HepG2 (cell line): ENCODE results near the gene M1AP. TPM values are rescaled to one million over a fixed set of nuclear protein-coding genes. Genes with fewer than 3 reads are reported as not detected.

ENCODE experiments used
- ATAC-seq: fragments of 200-7000 bp; cut with Tn5 transposase; 3 replicates; pipeline ENCODE4 v1.9.1; 2020; ENCODE audit warnings: mild to moderate bottlenecking, moderate library complexity
- BruUV-seq: library from RNA; stranded (reverse); fragments of 400-500 nt; replicated peaks from 2 replicates; lab custom pipeline; 2021; lab: Mats Ljungman, UMichigan
- CTCF ChIA-PET: fragments of 300-600 bp; formaldehyde crosslinking; extraction: SDS; loops from one replicate; lab custom pipeline; 2021; ENCODE audit warnings: low total read pairs, inconsistent platforms, low intra/inter-chr PET ratio; lab: Yijun Ruan, JAX
- POLR2A ChIA-PET: fragments of 350-600 bp; sonication (Branson Sonifier 250); formaldehyde crosslinking; loops from one replicate; lab custom pipeline; 2020; ENCODE audit warnings: antibody characterized with exemption, inconsistent platforms; lab: Yijun Ruan, JAX
- DNase-seq: peaks from one replicate; pipeline ENCODE4 v3.0.0-alpha.2; 2015; ENCODE audit warnings: low spot score
- FAIRE-seq: peaks from 3 replicates; lab custom pipeline; 2011; peaks lifted over from hg19 to GRCh38; lab: Jason Lieb, UNC
- H2AFZ ChIP-seq: one replicate; pipeline ENCODE4 v1.6.1; 2011; ENCODE audit warnings: low read length, inconsistent platforms
- H3K27ac ChIP-seq: fragments of 300-600 bp; 3 replicates; pipeline ENCODE4 v1.8.0; 2011; ENCODE audit warnings: mixed run types, mild to moderate bottlenecking, mixed read lengths, low read length, inconsistent platforms; ENCODE audit not compliant: insufficient read depth; ENCODE audit errors: extremely low read length
- H3K27me3 ChIP-seq, 2 experiments: fragments of 200-600 bp in 1 of 2; 2 replicates in 1 of 2; 3 replicates in 1 of 2; pipeline versions ENCODE4 v1.6.0 to v1.8.0; 2011; ENCODE audit warnings: low read length in 2 of 2, mild to moderate bottlenecking in 2 of 2, moderate library complexity in 2 of 2, inconsistent platforms in 1 of 2; ENCODE audit not compliant: insufficient read depth in 2 of 2, control insufficient read depth in 1 of 2
- H3K36me3 ChIP-seq, 2 experiments: fragments of 200-600 bp in 1 of 2; replicated peaks in 1 of 2; 2 replicates in 1 of 2; 3 replicates in 1 of 2; pipeline versions ENCODE4 v1.5.1 to v1.8.0; 2011; ENCODE audit warnings: low read length in 2 of 2, inconsistent platforms in 1 of 2; ENCODE audit not compliant: insufficient read depth in 2 of 2, control insufficient read depth in 1 of 2
- H3K4me1 ChIP-seq: 2 replicates; pipeline ENCODE4 v1.5.1; 2012; ENCODE audit warnings: low read length, inconsistent platforms; ENCODE audit not compliant: insufficient read depth
- H3K4me2 ChIP-seq: 2 replicates; pipeline ENCODE4 v1.6.0; 2011; ENCODE audit warnings: low read depth, low read length, inconsistent platforms
- H3K4me3 ChIP-seq, 3 experiments: fragments of 200-600 bp in 1 of 3; sonication (generic), shearing (Covaris generic) in 1 of 3; replicated peaks in 1 of 3; 2 replicates each; pipeline ENCODE4 v1.5.1; 2011 to 2016; ENCODE audit warnings: low read length in 3 of 3, inconsistent platforms in 2 of 3, low read depth in 2 of 3, mild to moderate bottlenecking in 2 of 3, control low read depth in 1 of 3, mixed read lengths in 1 of 3; ENCODE audit not compliant: insufficient read depth in 1 of 3
- H3K79me2 ChIP-seq: one replicate; pipeline ENCODE4 v1.6.1; 2011; ENCODE audit warnings: low read length, inconsistent platforms; ENCODE audit not compliant: insufficient read depth
- H3K9ac ChIP-seq: 2 replicates; pipeline ENCODE4 v1.6.0; 2011; ENCODE audit warnings: mild to moderate bottlenecking, low read depth, low read length, inconsistent platforms; ENCODE audit not compliant: insufficient read depth
- H3K9me3 ChIP-seq: 2 replicates; pipeline ENCODE4 v1.5.1; 2012; ENCODE audit warnings: mild to moderate bottlenecking, low read length
- H4K20me1 ChIP-seq: 2 replicates; pipeline ENCODE4 v1.6.0; 2011; ENCODE audit warnings: inconsistent platforms, mild to moderate bottlenecking, low read length, moderate library complexity; ENCODE audit not compliant: insufficient read depth
- BRCA1 ChIP-seq: sonication (generic); formaldehyde crosslinking; IDR thresholded peaks from 2 replicates; pipeline ENCODE4 v1.4.0; 2020; ENCODE audit warnings: missing genetic modification reagents
- FOXP1 ChIP-seq, 2 experiments: fragments of 450-650 bp in 1 of 2; IDR thresholded peaks; 2 replicates each; pipeline ENCODE4 v1.6.1; 2017 to 2018; ENCODE audit warnings: antibody characterized with exemption in 1 of 2
- FOXP4 ChIP-seq: sonication (generic); formaldehyde crosslinking; IDR thresholded peaks from 2 replicates; pipeline ENCODE4 v1.4.0; 2020; ENCODE audit warnings: missing genetic modification reagents
- GATAD1 ChIP-seq: IDR thresholded peaks from 2 replicates; pipeline ENCODE4 v1.6.1; 2016; ENCODE audit warnings: missing genetic modification reagents, missing compliant biosample characterization
- LRRFIP1 ChIP-seq: sonication (generic); formaldehyde crosslinking; conservative IDR thresholded peaks from 2 replicates; pipeline ENCODE4 v1.4.0; 2020; ENCODE audit warnings: missing genetic modification reagents
- MAFK ChIP-seq, 2 experiments: IDR thresholded peaks in 1 of 2; conservative IDR thresholded peaks in 1 of 2; 2 replicates each; pipeline ENCODE4 v1.6.1; 2011; ENCODE audit warnings: improper control_type of control experiment in 2 of 2, low read length in 2 of 2
- MYNN ChIP-seq: sonication (generic); formaldehyde crosslinking; IDR thresholded peaks from 2 replicates; pipeline ENCODE4 v1.4.0; 2020; ENCODE audit warnings: mild to moderate bottlenecking, low read depth, missing genetic modification reagents
- PHF5A ChIP-seq: IDR thresholded peaks from one replicate; pipeline ENCODE4 v1.6.1; 2018; ENCODE audit warnings: low read depth, missing genetic modification reagents; ENCODE audit not compliant: unreplicated experiment
- PLRG1 ChIP-seq: fragments of 450-650 bp; conservative IDR thresholded peaks from 2 replicates; pipeline ENCODE4 v1.6.1; 2016
- RAD21 ChIP-seq: fragments of 450-650 bp; formaldehyde crosslinking; IDR thresholded peaks from 2 replicates; pipeline ENCODE4 v1.5.0; 2020; ENCODE audit warnings: mild to moderate bottlenecking
- SRSF9 ChIP-seq: fragments of 200-400 bp; formaldehyde crosslinking; IDR thresholded peaks from 2 replicates; pipeline ENCODE4 v1.6.1; 2018; ENCODE audit warnings: borderline replicate concordance, mild to moderate bottlenecking, low read depth, low read length; ENCODE audit not compliant: insufficient read depth, poor library complexity, severe bottlenecking
- ZBTB20 ChIP-seq: sonication (generic); formaldehyde crosslinking; IDR thresholded peaks from 2 replicates; pipeline ENCODE4 v1.8.1; 2023; ENCODE audit warnings: missing genetic modification reagents, low read depth, mild to moderate bottlenecking, borderline replicate concordance
- ZNF264 ChIP-seq: sonication (generic); formaldehyde crosslinking; IDR thresholded peaks from 2 replicates; pipeline ENCODE4 v1.4.0; 2020; ENCODE audit warnings: missing genetic modification reagents
- ZNF317 ChIP-seq: sonication (generic); formaldehyde crosslinking; IDR thresholded peaks from 2 replicates; pipeline ENCODE4 v1.5.0; 2020; ENCODE audit warnings: mild to moderate bottlenecking, missing genetic modification reagents
- ZNF414 ChIP-seq: sonication (generic); formaldehyde crosslinking; IDR thresholded peaks from 2 replicates; pipeline ENCODE4 v1.5.0; 2020; ENCODE audit warnings: missing genetic modification reagents
- ZNF724P ChIP-seq: sonication (generic); formaldehyde crosslinking; IDR thresholded peaks from 2 replicates; pipeline ENCODE4 v1.8.0; 2022; ENCODE audit warnings: missing genetic modification reagents, borderline replicate concordance
- ZNF737 ChIP-seq: sonication (generic); formaldehyde crosslinking; IDR thresholded peaks from 2 replicates; pipeline ENCODE4 v1.5.0; 2020; ENCODE audit warnings: missing genetic modification reagents, mild to moderate bottlenecking, borderline replicate concordance
- ZNF781 ChIP-seq: sonication (generic); formaldehyde crosslinking; IDR thresholded peaks from 2 replicates; pipeline ENCODE4 v1.5.1; 2020; ENCODE audit warnings: borderline replicate concordance, mild to moderate bottlenecking, missing genetic modification reagents; ENCODE audit errors: not compliant biosample characterization
- WGBS: methylation state at CpG from one replicate; pipeline ENCODE4 v1.1.6; 2017; ENCODE audit warnings: low lambda C conversion rate; 5-methylcytosine and 5-hydroxymethylcytosine counted together
- in situ Hi-C: cut with HindIII; loops from 2 replicates; pipeline ENCODE4 v1.10.0; 2017; ENCODE audit warnings: low pct_unique_long_range_greater_than_20kb; ENCODE audit not compliant: extremely low pct_ligation_motif_present
- intact Hi-C: fragments of 100-400 bp; cut with micrococcal nuclease; formaldehyde crosslinking; loops from one replicate; pipeline ENCODE4 v1.10.0; 2022; ENCODE audit not compliant: unreplicated experiment
- polyA plus RNA-seq, 8 experiments: library from polyadenylated mRNA; depleted of rRNA in 3 of 8; stranded (reverse) in 7 of 8; unstranded in 1 of 8; fragments of >200 nt; fragmentation: Illumina TruSeq in 4 of 8; extraction: Trizol in 4 of 8; gene quantifications; 2 replicates each; pipeline versions ENCODE4 v1.2.1 to v1.2.3, GENCODE V29; 2011 to 2016; ENCODE audit warnings: low read depth in 4 of 8, missing spikeins in 1 of 8, mixed read lengths in 1 of 8; ENCODE audit not compliant: insufficient read depth in 1 of 8
- total RNA-seq, 5 experiments: library from RNA; depleted of rRNA; stranded (reverse); fragments of >200 nt; fragmentation: Illumina TruSeq; extraction: Trizol; gene quantifications; 2 replicates each; pipeline ENCODE4 v1.2.3, GENCODE V29; 2016; ENCODE audit warnings: low read depth in 1 of 5

M1AP gene
- total and polyA plus RNA-seq, 2 of the 13 experiments (the other 11 are each of a cell fraction or from before 2014, with no cell fraction given), result not detected

- POLR2A ChIA-PET, result no interaction called here
- BruUV-seq, result no TSS peak
- CTCF ChIA-PET, result no interaction called here
- Histone ChIP-seq H2AFZ (no peak overlapping the region), H3K4me1 (peaks cover 15% of the 10 kb centered on the region), H4K20me1 (no peaks in the 10 kb centered on the region), H3K79me2 (no peaks in the 10 kb centered on the region), H3K4me2 (no peak overlapping the region), H3K9ac (no peak overlapping the region), H3K4me3 (no peak overlapping the region), H3K27ac (no peak overlapping the region), H3K27me3 (no peaks in the 10 kb centered on the region), H3K36me3 (no peaks in the 10 kb centered on the region), H3K9me3 (no peaks in the 10 kb centered on the region)
- ATAC-seq, result no peak
- DNase-seq, result no peak
- in situ Hi-C loops, result no loop called here
- intact Hi-C loops, result no loop called here
- WGBS, result 0% methylated on average over 1 of the region's 1 CpG
- FAIRE-seq, result no peak
- TF ChIP-seq RAD21, result no peak
- TF ChIP-seq PLRG1, result no peak
- TF ChIP-seq FOXP1 (IDR thresholded peaks at IDR 0.05), result peak; percentile 73; the same call in 1 of the 2 replicates
- TF ChIP-seq FOXP1 (CRISPR knock-in tag; IDR thresholded peaks at IDR 0.05), result no peak
- TF ChIP-seq ZNF414 (CRISPR knock-in tag), result no peak
- no peak for TF ChIP-seq GATAD1 (CRISPR knock-in tag)
- peak; percentile 56 to 77; a peak in 3 of 4 replicates for TF ChIP-seq MAFK (conservative IDR thresholded peaks at IDR 0.05 in 1 of 2, IDR thresholded peaks at IDR 0.05 in 1 of 2; ENCODE audit: low read length in 2 of 2)
- TF ChIP-seq BRCA1 (CRISPR knock-in tag), result no peak
- no peak for TF ChIP-seq MYNN (CRISPR knock-in tag)
- TF ChIP-seq ZNF317 (CRISPR knock-in tag), result no peak
- no peak for TF ChIP-seq ZNF781 (CRISPR knock-in tag)
- TF ChIP-seq ZBTB20 (CRISPR knock-in tag), result no peak
- TF ChIP-seq ZNF737, result no peak
- TF ChIP-seq FOXP4 (CRISPR knock-in tag), result no peak
- TF ChIP-seq ZNF724P (CRISPR knock-in tag), result no peak
- no peak for TF ChIP-seq PHF5A (CRISPR knock-in tag)
- TF ChIP-seq LRRFIP1 (CRISPR knock-in tag), result no peak
- TF ChIP-seq SRSF9, result no peak
- TF ChIP-seq ZNF264 (CRISPR knock-in tag), result no peak
These were observed 51.5 kb downstream of the M1AP start for GRCh38 chr2:74596584-74596983.
